ENCODE data around the gene NHSL1.

Gene NHSL1

GRCh38 chr6:138464085-138464484 lies 35.2 kb downstream of the NHSL1 start:
- DNase-seq (ENCODE audit: low read depth), result no peak

GRCh38 chr6:138461647-138462046 lies 37.6 kb downstream of the NHSL1 start:
- DNase-seq (ENCODE audit: low read depth), result no peak

GRCh38 chr6:138456401-138456790 lies 42.9 kb downstream of the NHSL1 start:
- no peak for DNase-seq (ENCODE audit: low read depth)

GRCh38 chr6:138455746-138456400 lies 43.4 kb downstream of the NHSL1 start:
- no peak for DNase-seq (ENCODE audit: low read depth)

GRCh38 chr6:138454981-138455706 lies 44.1 kb downstream of the NHSL1 start:
- DNase-seq (ENCODE audit: low read depth), result no peak

GRCh38 chr6:138451043-138451442 lies 48.3 kb downstream of the NHSL1 start:
- no peak for DNase-seq (ENCODE audit: low read depth)

GRCh38 chr6:138450445-138450844 lies 48.8 kb downstream of the NHSL1 start:
- no peak for DNase-seq (ENCODE audit: low read depth)

- no peak for DNase-seq (ENCODE audit: low read depth)
These were observed 52.5 kb downstream of the NHSL1 start for GRCh38 chr6:138446821-138447220.

GRCh38 chr6:138443979-138444378 lies 55.3 kb downstream of the NHSL1 start:
- no peak for DNase-seq (ENCODE audit: low read depth)

- no peak for DNase-seq (ENCODE audit: low read depth)
These were observed 56.6 kb downstream of the NHSL1 start for GRCh38 chr6:138442663-138443062.

- DNase-seq (ENCODE audit: low read depth), result no peak
These were observed 57.3 kb downstream of the NHSL1 start for GRCh38 chr6:138441965-138442364.

GRCh38 chr6:138440758-138441357 lies 58.4 kb downstream of the NHSL1 start:
- DNase-seq (ENCODE audit: low read depth), result no peak

- no peak for DNase-seq (ENCODE audit: low read depth)
These were observed 59.0 kb downstream of the NHSL1 start for GRCh38 chr6:138440296-138440695.

- DNase-seq (ENCODE audit: low read depth), result no peak
These were observed 59.7 kb downstream of the NHSL1 start for GRCh38 chr6:138439546-138439945.

GRCh38 chr6:138434925-138435324 lies 64.4 kb downstream of the NHSL1 start:
- DNase-seq (ENCODE audit: low read depth), result no peak

- DNase-seq (ENCODE audit: low read depth), result no peak
These were observed 65.2 kb downstream of the NHSL1 start for GRCh38 chr6:138434096-138434495.

- no peak for DNase-seq (ENCODE audit: low read depth)
These were observed 67.3 kb downstream of the NHSL1 start for GRCh38 chr6:138432063-138432356.

GRCh38 chr6:138431256-138432062 lies 67.8 kb downstream of the NHSL1 start:
- DNase-seq (ENCODE audit: low read depth), result no peak

GRCh38 chr6:138430361-138431145 lies 68.7 kb downstream of the NHSL1 start:
- no peak for DNase-seq (ENCODE audit: low read depth)

GRCh38 chr6:138429761-138430160 lies 69.5 kb downstream of the NHSL1 start:
- no peak for DNase-seq (ENCODE audit: low read depth)

GRCh38 chr6:138428944-138429598 lies 70.2 kb downstream of the NHSL1 start:
- DNase-seq (ENCODE audit: low read depth), result peak; percentile 26
